ELR (cell line): Measurements from ENCODE around the gene SMIM5.
A peak's percentile ranks its signal among the peaks of the same experiment; 100 is the strongest.

Experiments
- DNase-seq: peaks from one replicate; pipeline ENCODE4 v3.0.0-alpha.2; 2015; ENCODE audit warnings: low read depth

Gene SMIM5

DNA sequence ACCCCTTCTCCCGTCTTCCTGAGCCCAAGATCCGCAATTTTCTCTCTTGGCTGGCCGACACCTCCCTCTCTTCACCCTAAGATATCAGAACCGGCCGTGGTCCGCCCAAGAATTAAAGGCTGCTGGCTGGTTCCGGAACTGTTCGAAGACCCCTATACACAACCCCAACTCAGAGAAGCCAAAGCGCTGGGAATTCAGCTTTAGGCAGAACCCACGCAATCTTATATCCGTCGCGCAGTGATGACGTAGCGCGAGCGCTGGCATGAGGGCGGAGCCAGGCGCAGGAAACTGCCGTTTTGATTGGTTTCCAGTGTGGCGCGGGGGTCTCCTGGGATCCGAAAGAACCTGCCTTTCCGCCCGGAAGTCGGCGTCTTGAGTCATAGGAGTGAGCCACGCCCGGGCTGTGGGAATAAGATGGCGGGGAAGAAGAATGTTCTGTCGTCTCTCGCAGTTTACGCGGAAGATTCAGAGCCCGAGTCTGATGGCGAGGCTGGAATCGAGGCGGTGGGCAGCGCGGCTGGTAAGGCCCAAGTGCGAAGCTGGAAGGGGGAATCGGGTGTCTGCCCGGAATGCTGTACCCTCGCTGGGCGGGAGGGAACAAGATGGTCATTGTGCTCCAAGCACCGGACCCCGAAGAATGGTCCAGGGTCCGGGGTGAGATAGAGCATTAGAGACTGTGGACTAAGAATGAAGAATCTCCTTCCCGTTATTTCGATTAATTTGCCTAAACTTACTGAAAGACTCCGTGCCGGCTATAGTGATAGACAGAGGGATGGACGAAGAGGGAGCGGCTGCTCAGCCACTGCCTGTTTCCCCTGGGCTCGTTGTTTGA lies 33.9 kb downstream of the SMIM5 start, which contains the start of the genes RECQL5 and SAP30BP:
Gene RECQL5, minus strand, starts transcription at position 196 of the 832 bp plus-strand sequence. CDS start 597 bp downstream, outside the sequence.
Gene SAP30BP, plus strand, starts transcription at position 380 of the 832 bp plus-strand sequence. Its CDS starts 35 bp downstream, at position 415.
- peak; percentile 100 for DNase-seq

DNA sequence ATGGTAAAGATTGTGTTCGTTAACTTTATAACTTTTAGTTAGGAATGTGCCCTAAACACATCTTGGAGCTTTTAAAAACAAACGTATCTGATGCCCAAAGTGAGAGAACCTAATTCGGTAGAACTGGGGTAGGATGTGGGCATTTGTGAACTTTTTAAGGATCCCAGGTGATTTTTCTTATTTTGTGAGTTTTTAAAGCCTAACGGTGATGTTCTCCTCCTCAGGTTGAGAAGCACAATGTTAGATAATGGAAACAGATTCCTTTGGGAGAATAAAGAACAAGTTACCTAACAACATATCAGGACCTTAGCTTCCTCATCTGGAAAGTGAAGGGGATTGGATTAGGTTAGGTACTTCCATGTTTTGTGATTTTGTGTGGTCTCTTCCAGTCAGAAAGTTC lies 34.6 kb downstream of the SMIM5 start:
- no peak for DNase-seq

DNA sequence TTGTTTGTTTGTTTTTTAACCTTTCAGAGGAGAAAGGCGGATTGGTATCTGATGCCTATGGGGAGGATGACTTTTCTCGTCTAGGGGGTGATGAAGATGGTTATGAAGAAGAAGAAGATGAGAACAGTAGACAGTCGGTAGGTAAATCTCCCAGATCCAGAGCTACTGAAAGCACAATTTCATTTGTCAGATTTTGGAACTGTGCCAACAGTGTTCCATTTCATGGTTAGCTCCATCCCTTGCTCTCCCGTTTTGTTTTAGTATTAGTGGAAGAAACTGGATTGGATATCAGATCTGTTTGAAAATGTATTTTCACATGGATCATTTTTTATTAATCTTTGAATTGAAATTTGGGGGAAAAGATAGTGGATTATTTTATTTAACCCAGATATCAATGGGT lies 35.3 kb downstream of the SMIM5 start:
- DNase-seq = no peak

DNA sequence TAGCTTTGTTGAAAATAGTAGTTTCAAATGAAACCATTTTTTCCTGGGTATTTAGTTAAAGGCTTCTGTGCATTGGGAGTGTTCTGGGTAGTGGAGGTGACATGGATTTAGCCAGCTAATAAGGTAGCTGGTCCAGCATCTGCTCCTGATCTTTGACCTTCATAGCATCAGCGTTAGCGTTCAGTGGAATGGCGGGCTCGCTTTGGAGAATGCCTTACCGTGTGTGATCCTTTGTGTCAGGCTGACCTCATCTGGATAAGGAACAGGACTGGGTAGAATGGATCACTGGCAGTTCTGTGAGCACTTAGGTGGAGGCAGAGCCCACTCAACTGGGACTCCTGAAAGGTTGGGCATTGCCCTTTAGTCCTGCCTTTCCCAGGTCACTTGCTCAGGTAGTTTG lies 37.6 kb downstream of the SMIM5 start:
- DNase-seq = no peak

DNA sequence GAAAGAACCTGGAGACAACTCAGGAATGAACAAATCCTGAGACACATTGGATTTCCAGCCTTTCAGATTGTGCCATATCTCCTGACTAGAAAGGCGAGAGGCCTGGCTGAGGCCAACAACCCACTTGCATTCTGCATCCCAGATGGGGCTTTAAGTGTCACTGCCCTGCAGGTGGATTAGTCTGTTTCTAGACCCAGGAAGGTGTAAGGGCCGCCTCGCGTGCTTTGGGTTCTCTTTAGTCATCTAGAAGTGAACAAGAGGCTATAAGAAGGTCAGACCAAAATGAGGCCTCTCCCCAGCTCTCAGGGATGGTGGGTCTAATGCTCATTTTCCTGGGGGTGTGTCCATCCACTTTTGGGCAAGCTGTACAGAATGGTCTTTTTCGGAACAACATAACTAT lies 38.8 kb downstream of the SMIM5 start:
- DNase-seq = no peak

DNA sequence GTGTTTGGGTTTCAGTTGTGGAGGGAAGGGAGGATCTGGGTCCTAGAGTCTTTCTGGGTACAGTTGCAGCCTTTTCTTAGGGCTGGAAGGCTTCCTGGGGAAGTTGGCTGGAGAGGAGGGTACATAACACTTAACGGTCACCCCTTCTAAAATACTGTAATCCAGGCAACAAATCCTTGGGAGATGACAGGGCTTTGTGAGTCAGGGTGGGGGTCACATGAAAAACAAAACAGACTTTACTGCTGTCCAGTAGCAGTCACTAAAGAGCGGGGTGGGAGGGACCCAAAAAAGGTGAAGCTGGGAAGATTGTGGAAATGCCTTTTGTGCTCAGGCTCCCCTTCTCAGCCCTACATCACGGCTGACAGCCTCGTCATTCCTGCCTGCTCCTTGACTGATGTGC lies 40.3 kb downstream of the SMIM5 start:
- peak; percentile 64 for DNase-seq

DNA sequence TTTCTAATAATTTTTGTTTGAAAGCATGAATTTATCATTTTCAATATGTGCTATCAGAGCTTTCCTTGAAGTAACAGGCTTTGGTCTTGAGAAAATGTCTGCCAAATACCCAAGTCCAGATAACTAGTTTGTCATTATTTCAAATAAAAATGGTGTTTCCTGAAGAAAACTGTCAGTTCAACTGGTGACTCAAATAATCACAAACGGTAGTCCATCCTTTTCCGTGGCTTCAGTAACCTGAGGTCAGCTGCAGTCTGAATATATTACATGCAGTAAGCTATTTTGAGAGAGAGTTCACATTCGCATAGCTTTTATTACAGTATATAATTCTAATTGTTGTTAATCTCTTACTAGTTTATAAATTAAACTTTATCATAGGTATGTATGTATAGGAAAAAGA lies 43.2 kb downstream of the SMIM5 start:
- DNase-seq = no peak

DNA sequence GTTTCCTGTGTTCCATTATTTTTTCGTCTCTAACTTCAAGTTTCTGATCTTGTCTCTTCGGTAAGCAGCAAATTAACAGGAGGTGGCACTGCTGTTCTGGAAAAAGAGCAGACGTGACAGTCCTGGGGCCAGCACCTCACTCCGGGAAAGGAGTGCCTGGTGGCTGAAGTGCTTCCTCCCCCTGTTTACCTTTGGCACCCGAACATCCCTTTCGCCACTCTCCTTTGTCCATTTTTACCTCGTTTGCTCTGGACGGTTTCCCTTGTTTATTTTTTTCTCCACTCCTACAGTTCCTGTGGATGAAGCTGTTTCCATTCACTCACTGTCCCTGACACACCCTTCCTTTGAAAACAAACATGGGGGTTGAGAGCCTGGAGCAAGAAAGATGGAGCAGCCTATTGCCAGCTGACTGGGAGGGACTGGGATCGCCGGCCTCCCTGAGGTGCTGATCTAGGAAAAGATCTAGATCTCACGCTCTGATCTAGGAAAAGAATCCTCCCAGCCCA lies 46.5 kb downstream of the SMIM5 start:
- peak; percentile 63 for DNase-seq

DNA sequence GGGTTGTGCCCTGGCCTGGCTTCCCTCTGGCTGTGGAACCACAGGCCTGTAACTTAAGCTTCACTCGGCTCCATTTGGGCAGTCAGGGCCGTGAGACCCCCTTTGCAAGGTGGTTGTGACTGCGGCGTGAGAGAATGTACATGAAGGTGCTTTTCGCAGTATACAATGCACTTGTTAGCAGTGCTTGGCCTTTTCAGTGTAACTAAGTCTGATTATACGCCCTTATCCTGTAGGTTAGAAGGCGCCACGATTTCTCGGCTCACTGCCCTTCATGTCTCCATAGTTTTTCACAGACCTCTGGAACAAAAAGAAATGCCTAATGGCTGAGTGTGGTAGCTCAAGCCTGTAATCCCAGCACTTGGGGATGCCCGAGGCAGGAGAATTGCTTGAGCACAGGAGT lies 47.2 kb downstream of the SMIM5 start:
- no peak for DNase-seq

DNA sequence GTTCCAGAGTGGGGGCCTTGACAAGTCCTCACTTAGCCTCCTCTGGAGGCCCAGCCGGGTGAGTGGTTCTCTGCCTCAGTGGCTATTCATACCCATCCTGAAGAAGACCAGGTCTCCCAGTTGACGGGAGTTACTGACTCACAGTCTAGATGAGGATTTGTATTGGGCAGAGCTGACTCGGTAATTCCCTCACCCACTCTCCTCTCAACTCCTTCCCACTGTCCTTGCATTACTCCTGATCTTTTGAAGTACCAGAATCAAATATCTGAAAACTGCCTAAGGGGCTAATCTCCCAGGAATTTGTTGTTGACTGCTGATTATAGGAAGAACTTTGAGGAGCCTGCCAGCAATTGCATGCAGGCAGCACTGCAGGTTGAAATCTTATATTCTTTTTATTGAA lies 48.1 kb downstream of the SMIM5 start:
- DNase-seq = peak; percentile 81

DNA sequence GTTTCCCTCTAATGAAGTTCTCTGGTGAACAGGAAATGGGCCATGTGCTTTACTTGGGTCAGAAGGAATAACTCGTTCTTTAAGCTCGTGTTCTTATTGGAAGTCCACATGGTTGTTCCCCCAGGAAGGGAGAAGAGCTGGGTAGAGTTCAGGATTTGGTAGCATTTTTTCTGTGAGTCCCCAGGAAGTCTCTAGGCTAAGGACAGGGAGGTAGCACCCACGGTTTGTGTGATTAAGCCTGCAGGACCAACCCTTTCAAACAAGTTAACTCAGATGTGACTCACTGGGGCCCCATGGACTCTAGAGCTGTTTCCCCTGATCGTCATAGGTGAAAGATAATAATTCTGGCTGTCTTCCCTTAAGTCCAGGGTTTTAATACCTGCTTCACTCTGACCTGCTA lies 50.3 kb downstream of the SMIM5 start:
- DNase-seq = peak; percentile 96

DNA sequence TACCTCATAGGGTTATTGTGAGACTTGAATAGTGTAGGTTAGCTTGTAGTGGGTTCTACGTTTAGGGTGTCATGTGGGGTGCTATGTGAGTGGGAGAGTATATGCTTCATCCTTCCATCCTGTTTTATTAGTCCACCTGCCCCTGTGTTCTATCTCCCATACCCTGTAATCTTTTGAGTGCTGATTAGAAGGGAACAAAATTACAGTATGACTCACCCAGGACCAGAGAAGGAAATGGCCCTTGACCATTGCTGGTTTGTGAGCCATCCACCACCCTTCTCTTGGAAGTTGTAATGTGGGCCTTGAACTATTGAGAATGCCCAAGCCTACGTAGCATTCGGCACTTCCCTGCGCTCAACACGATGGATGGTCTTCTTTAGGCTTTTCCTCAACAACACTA lies 51.0 kb downstream of the SMIM5 start:
- peak; percentile 70 for DNase-seq

DNA sequence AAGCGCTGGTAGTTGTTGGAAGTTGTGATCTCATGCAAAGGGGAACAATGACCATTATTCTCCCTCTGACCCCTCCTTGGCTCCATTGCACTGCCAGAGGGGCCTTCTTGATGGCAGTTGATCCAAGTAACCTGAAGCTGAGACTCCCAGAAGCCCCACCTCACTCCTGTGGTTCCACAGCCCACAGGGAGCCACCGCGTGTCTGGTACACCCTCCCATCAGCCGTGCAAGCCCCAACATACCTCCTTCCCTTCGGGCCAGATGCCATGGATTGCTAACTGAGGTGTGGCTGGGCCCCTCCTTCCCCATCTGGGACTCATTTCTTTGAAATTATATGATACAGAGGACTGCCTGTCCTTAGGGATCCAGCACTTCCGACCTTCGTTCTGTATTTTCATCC lies 51.7 kb downstream of the SMIM5 start:
- no peak for DNase-seq

DNA sequence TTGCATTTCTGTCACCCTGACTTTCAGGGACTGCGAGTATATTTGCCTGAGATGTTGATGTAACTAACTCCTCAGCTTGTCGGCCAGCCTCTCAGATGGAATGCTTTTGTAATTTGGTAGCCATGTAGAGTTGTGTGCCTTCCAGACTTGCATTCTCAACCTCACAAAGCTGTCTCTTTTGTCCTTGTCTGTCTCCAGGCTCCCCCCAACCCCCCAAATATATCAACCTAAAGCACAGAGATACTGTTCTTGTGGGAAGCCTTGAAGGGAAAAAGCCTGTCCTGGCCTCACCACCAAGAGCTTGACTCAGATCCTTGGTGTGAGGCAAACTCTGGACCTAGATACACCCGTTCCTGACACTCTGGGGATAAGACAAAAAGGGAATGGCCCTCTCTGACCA lies 52.3 kb downstream of the SMIM5 start:
- no peak for DNase-seq

DNA sequence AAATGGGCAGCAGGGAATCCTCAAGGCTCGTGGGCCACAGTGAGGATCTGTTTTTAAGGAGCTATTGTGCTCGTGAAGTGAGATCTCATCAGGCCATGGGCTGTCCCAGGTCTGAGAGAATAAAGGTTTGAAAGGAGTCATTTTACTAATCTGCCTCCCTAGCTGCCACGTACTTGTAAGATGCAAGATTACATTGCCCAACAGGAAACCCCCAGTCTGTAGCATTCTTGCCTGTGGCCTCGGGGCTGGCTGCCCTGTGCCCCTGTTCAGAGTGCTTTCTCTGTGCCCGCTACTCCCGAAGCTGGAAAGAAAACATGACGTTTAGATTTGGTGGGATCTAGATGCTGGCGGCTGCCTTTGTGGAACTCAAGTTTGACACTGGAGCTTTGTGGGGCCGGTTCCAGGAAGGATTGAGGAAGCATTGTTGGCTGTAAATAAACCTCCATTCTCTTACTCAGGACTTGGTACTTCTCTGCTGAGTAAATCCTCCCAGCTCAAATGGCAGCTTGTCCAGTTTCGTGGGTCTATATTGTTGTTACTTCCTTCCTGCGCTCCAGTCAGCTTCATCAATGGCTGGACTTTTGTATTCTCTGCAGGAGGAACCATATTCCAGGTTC lies 55.1 kb downstream of the SMIM5 start:
- DNase-seq = no peak

DNA sequence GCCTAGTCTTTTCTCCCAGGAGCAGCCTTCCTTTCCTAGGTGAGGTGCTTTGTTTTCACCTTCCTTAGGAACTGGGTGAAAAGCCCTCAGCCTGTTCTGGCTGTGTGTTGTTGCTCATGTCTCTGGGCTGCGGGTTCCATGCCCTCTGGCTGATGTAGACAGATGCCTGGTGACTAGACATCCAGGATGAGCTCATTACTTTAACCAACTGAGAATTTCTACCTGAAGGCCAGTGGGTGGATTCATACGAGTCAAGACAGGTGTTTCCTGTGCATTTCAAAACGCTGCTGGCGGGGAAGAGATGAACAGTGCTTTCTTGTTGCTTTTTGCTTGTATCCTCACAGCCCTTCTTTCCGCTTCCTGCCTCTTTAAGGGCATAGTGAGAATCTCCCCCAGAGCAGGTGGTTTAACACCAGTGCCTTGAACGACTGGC lies 56.2 kb downstream of the SMIM5 start:
- peak; percentile 76 for DNase-seq
